ENCODE data around the gene COL5A1. TPM values are rescaled to one million over a fixed set of nuclear protein-coding genes. Genes with fewer than 3 reads are reported as not detected.

COL5A1 gene
- polyA plus RNA-seq, 3 donors, result 0.01 TPM; not detected in 2

GRCh38 chr9:134787601-134788531, 146.3 kb downstream of the COL5A1 start:
- Histone ChIP-seq H3K4me2 (replicated peaks; ENCODE audit: extremely low read depth, low read length, poor library complexity, severe bottlenecking) (no peak overlapping the region), H3K27ac (ENCODE audit: low read depth in 1 of 2, low read length in 2 of 2) (no peak overlapping the region), H3K4me1 (ENCODE audit: control insufficient read depth in 1 of 2, insufficient read depth in 2 of 2, low read length in 2 of 2) (no peaks in the 10 kb centered on the region), H3K9me3 (replicated peaks in 1 of 2; ENCODE audit: control insufficient read depth in 1 of 2, insufficient read depth in 1 of 2, low read length in 2 of 2) (no peaks in the 10 kb centered on the region), H3K9ac (ENCODE audit: insufficient read depth, low read length, poor library complexity, severe bottlenecking) (no peak overlapping the region), H3K36me3 (replicated peaks in 1 of 2; ENCODE audit: control insufficient read depth in 1 of 2, insufficient read depth in 2 of 2, low read length in 2 of 2) (no peaks in the 10 kb centered on the region), H4K20me1 (ENCODE audit: insufficient read depth, low read length) (no peaks in the 10 kb centered on the region), H3K79me2 (ENCODE audit: insufficient read depth, low read length) (no peaks in the 10 kb centered on the region), H3K27me3 (ENCODE audit: control insufficient read depth in 2 of 2, insufficient read depth in 2 of 2, low read length in 2 of 2) (peaks cover 0 to 8% of the 10 kb centered on the region in 2 donors), H2AFZ (ENCODE audit: insufficient read depth, low read depth, low read length, poor library complexity, severe bottlenecking) (no peak overlapping the region), H3K4me3 (replicated peaks in 1 of 3; ENCODE audit: low read depth in 2 of 3, low read length in 3 of 3) (no peak overlapping the region)
- Mint-ChIP-seq H3K27me3 (ENCODE audit: low read depth in 3 of 3) (peaks cover 12 to 24% (median 14%) of the 10 kb centered on the region in 3 donors), H3K4me3 (no peak overlapping the region), H3K9me3 (no peaks in the 10 kb centered on the region), H3K36me3 (no peaks in the 10 kb centered on the region), H3K27ac (no peak overlapping the region), H3K4me1 (no peaks in the 10 kb centered on the region)
- no peak for DNase-seq
- TF ChIP-seq, protein P1, sequence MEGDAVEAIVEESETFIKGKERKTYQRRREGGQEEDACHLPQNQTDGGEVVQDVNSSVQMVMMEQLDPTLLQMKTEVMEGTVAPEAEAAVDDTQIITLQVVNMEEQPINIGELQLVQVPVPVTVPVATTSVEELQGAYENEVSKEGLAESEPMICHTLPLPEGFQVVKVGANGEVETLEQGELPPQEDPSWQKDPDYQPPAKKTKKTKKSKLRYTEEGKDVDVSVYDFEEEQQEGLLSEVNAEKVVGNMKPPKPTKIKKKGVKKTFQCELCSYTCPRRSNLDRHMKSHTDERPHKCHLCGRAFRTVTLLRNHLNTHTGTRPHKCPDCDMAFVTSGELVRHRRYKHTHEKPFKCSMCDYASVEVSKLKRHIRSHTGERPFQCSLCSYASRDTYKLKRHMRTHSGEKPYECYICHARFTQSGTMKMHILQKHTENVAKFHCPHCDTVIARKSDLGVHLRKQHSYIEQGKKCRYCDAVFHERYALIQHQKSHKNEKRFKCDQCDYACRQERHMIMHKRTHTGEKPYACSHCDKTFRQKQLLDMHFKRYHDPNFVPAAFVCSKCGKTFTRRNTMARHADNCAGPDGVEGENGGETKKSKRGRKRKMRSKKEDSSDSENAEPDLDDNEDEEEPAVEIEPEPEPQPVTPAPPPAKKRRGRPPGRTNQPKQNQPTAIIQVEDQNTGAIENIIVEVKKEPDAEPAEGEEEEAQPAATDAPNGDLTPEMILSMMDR (IDR thresholded peaks at IDR 0.05), result no peak
- 83% methylated on average over 3 of the region's 8 CpGs for WGBS (ENCODE audit: insufficient coverage)
- intact Hi-C loops (cut with micrococcal nuclease), result no loop called here

DNA sequence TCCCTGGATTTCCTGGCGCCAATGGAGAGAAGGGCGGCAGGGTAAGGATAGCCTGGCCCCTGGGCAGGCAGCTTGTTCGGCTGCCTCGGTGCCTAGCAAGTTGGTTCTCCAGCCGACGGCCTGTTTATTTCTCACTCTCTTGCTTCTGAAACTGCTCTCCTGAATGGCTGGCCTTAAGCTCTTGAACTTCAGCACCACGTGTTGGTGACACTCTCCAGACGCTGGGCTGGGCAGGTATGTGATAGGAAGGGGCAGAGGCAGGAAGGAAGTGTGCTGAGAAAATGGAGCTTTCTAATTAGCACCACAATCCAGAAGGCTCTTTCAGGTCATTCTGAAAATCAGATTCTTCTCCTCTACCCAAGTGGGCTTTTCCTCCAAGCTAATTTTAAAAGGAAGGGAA, 147.6 kb downstream of the COL5A1 start:
- Histone ChIP-seq H3K4me3 (replicated peaks in 1 of 3; ENCODE audit: low read depth in 2 of 3, low read length in 3 of 3) (no peak overlapping the region), H3K4me1 (ENCODE audit: control insufficient read depth in 1 of 2, insufficient read depth in 2 of 2, low read length in 2 of 2) (no peaks in the 10 kb centered on the region), H3K4me2 (replicated peaks; ENCODE audit: extremely low read depth, low read length, poor library complexity, severe bottlenecking) (no peak overlapping the region), H3K9ac (ENCODE audit: insufficient read depth, low read length, poor library complexity, severe bottlenecking) (no peak overlapping the region), H3K36me3 (replicated peaks in 1 of 2; ENCODE audit: control insufficient read depth in 1 of 2, insufficient read depth in 2 of 2, low read length in 2 of 2) (no peaks in the 10 kb centered on the region), H4K20me1 (ENCODE audit: insufficient read depth, low read length) (no peaks in the 10 kb centered on the region), H3K27ac (ENCODE audit: low read depth in 1 of 2, low read length in 2 of 2) (no peak overlapping the region), H3K27me3 (ENCODE audit: control insufficient read depth in 2 of 2, insufficient read depth in 2 of 2, low read length in 2 of 2) (peaks cover 0 to 4% of the 10 kb centered on the region in 2 donors), H3K9me3 (replicated peaks in 1 of 2; ENCODE audit: control insufficient read depth in 1 of 2, insufficient read depth in 1 of 2, low read length in 2 of 2) (no peaks in the 10 kb centered on the region), H2AFZ (ENCODE audit: insufficient read depth, low read depth, low read length, poor library complexity, severe bottlenecking) (no peak overlapping the region), H3K79me2 (ENCODE audit: insufficient read depth, low read length) (no peaks in the 10 kb centered on the region)
- 96% methylated on average over 6 of the region's 8 CpGs for WGBS (ENCODE audit: insufficient coverage)
- TF ChIP-seq, protein P1 (IDR thresholded peaks at IDR 0.05), result no peak
- Mint-ChIP-seq H3K4me3 (no peak overlapping the region), H3K27me3 (ENCODE audit: low read depth in 3 of 3) (peaks cover 10 to 21% (median 16%) of the 10 kb centered on the region in 3 donors), H3K36me3 (no peaks in the 10 kb centered on the region), H3K27ac (no peak overlapping the region), H3K4me1 (no peaks in the 10 kb centered on the region), H3K9me3 (no peaks in the 10 kb centered on the region)
- intact Hi-C loops (cut with micrococcal nuclease), result no loop called here
- DNase-seq, result no peak

All from CD14-positive monocyte (primary cell).